Muscle layer of duodenum (tissue), 2 donors: Measurements from ENCODE around the gene ARID4B.

Experiments used
- H3K27ac ChIP-seq: one replicate; pipeline ENCODE4 v1.7.0; 2013; ENCODE audit warnings: mild to moderate bottlenecking, low read length
- H3K27me3 ChIP-seq: one replicate; pipeline ENCODE4 v1.7.0; 2013; ENCODE audit warnings: low read depth, mild to moderate bottlenecking, control low read depth, low read length
- H3K36me3 ChIP-seq, 2 donors: one replicate each; pipeline ENCODE4 v1.7.0; 2013; ENCODE audit warnings: low read length in 2 of 2, control low read depth in 1 of 2, mild to moderate bottlenecking in 1 of 2; ENCODE audit not compliant: insufficient read depth in 2 of 2, control insufficient read depth in 1 of 2
- H3K4me1 ChIP-seq, 2 donors: one replicate each; pipeline ENCODE4 v1.7.0; 2013; ENCODE audit warnings: low read length in 2 of 2, mild to moderate bottlenecking in 2 of 2, control low read depth in 1 of 2, moderate library complexity in 1 of 2; ENCODE audit not compliant: insufficient read depth in 2 of 2, control insufficient read depth in 1 of 2
- H3K4me3 ChIP-seq, 2 donors: one replicate each; pipeline ENCODE4 v1.7.0; 2013; ENCODE audit warnings: low read length in 2 of 2, low read depth in 1 of 2, mild to moderate bottlenecking in 1 of 2
- H3K9me3 ChIP-seq, 2 donors: one replicate each; pipeline ENCODE4 v1.7.0; 2013; ENCODE audit warnings: low read length in 2 of 2, control low read depth in 1 of 2, mild to moderate bottlenecking in 1 of 2; ENCODE audit not compliant: control insufficient read depth in 1 of 2
- donor health status: healthy.

The ARID4B gene

GRCh38 chr1:235122348-235122747 is 205.6 kb downstream of the ARID4B start:
- Histone ChIP-seq H3K4me1 (peaks cover 0 to 30% of the 10 kb centered on the region in 2 donors), H3K27me3 (no peaks in the 10 kb centered on the region)

More at GRCh38 chr1:235122348-235122747, 205.6 kb downstream of the ARID4B start:
- Histone ChIP-seq H3K4me3 (no peak overlapping the region), H3K36me3 (peaks cover 22 to 33% of the 10 kb centered on the region in 2 donors), H3K9me3 (no peaks in the 10 kb centered on the region), H3K27ac (no peak overlapping the region)
